Activated T-cell treated with anti-CD3 and anti-CD28 coated beads for 48 hours (primary cell): Measurements from ENCODE around the gene ALOXE3.
"Not testable (repeated sequence)": the region's sequence is repeated elsewhere in the genome, so short reads cannot be mapped to it uniquely, and the experiment has no call there.

Source experiments
- DNase-seq: peaks from one replicate; pipeline ENCODE4 v3.0.0-alpha.2; 2020; ENCODE audit warnings: low read depth

ALOXE3 gene

GRCh38 chr17:8069587-8069860 lies 48.8 kb downstream of the ALOXE3 start:
- no peak for DNase-seq

DNA sequence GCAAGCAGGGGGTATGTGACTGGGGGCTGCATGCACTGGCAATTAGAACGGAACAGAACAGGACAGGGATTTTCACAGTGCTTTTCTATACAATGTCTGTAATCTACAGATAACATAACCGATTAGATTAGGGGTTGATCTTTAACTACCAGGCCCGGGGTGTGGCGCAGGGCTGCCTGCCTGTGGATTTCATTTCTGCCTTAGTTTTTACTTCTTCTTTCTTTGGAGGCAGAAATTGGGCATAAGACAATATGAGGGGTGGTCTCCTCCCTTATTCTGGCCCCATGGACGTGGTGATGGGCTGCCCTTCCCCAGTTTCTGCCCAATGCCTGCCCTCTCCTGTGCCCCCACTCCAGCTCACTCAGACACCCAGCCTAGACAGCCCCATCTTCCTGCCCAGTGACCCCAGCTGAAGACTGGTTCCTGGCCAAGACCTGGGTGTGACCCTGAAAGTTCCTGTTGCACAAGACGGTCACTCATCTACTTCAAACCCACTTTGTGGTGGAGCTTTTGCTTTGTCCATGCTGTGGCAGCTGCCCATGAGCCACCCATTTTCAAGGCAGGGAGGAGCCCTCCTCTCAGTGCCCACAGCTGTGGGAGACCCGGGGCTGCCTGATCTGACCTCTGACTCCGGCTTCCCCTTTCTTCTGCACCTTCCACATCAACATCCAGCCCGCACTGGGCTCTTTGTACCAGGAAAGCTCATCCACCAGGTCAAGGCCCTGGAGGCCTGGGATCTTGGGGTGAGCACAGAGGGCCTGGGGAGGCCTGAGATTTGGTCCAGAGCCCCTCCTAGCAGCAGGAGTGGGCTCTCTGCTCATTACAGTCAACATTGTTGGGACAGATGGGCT lies 49.4 kb downstream of the ALOXE3 start:
- DNase-seq: no peak

DNA sequence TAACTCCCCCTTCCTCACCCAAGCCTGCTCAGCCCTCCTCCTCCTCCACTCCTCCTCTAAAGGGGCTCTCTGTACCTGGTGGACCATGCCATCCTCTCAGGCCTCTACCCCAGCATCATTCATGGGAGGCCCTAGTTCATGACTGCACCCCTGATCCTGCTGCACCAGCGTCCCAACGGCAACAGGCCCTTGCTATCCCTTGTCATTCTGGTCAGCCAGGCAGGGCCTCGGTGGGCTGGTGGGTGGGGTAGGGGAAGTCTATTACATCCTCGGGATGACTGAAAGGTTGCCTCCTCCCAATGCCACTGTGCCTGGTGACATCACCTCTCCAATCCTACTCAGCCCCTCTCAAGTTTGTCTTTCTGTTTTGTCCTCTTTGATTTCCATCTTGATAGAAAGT lies 50.5 kb downstream of the ALOXE3 start:
- no peak for DNase-seq

DNA sequence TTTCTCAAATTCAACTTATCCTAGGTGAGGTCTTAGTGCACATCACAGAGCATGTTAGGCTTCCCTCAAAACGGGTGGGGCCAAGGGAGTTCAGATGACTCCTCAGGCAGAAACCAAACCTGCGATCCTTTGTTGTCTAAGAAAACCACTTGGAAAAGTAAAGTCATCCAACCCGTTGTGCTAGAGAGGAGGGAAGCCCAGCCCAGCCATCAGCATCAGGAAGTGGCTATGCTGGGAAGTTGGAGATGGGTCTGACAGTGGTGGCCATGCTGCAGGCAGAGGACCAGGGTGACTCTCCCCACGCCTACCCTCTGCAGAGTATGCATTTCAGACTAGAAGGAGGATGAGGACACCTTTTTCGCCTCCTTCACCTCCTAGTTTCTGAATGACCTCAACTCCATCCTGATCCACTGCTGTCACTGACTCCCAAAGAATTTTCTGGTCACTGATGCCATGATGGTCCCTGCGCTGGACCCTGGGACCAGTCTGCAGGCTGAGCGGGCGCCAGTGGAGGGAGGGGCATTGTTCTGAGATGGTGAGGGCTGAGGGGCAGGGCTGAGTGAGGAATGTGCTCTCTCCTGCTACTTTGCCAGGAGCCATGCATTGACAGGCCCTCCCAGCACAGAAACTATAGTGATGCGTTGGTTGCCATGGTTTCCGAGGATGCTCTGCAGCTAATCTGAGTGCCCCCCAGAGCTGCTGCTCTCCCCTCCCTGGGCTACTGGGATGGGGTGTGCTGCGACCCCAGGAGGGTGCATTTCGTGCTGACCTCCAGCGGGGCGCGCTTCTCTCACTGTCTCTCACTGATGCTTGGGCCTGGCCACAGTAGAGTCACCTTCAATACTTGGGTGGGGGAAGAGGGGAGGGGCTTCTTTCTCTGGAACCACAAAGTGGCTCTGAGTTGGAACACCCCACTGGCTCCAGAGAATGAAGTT lies 51.2 kb downstream of the ALOXE3 start:
- DNase-seq: no peak

GRCh38 chr17:8064561-8065019 lies 53.7 kb downstream of the ALOXE3 start:
- no peak for DNase-seq

GRCh38 chr17:8063761-8064534 lies 54.4 kb downstream of the ALOXE3 start:
- no peak for DNase-seq

GRCh38 chr17:8062807-8063483 lies 55.4 kb downstream of the ALOXE3 start:
- DNase-seq: no peak

- no peak for DNase-seq
Observed at GRCh38 chr17:8062435-8062806, 55.9 kb downstream of the ALOXE3 start.

DNA sequence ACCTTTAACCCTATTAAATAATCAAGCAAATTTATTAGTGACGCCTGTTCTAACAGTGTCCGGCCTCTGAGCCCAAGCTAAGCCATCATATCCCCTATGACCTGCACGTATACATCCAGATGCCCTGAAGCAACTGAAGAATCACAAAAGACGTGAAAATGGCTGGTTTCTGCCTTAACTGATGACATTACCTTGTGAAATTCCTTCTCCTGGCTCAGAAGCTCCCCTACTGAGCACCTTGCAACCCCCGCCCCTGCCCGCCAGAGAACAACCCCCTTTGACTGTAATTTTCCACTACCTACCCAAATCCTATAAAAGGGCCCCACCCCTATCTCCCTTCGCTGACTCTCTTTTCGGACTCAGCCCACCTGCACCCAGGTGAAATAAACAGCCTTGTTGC lies 56.5 kb downstream of the ALOXE3 start:
- DNase-seq: not testable (repeated sequence)

DNA sequence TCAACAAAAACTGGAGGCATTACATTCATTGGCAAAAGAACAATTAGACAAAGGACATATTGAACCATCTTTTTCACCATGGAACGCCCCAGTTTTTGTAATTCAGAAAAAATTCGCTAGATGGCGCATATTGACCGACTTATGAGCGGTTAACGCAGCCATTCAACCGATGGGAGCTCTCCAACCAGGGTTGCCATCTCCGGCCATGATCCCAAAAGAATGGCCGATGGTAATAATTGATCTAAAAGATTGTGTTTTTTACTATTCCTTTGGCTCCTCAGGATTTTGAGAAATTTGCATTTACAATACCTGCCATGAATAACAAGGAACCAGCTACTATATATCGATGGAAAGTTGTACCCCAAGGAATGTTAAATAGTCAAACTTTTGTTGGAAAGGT lies 58.0 kb downstream of the ALOXE3 start:
- peak; percentile 31 for DNase-seq

DNA sequence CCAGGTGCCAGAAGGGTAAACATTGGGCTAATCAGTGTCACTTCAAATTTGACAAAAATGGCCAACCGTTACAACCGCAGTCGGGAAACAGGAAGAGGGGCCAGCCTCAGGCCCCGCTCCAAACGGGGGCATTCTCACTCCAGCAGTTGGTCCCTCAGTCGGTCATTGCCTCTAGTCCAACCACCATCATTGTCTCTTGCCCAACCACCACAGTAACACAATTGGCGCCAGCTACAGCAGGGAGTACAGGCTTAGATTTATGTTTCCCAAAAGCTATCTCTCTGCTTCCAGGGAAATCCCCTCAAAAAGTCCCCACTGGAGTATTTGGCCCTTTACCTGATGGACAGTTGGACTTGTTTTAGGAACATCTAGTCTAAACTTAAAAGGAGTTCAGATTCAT lies 59.2 kb downstream of the ALOXE3 start:
- DNase-seq: no peak

- DNase-seq: no peak
Observed at GRCh38 chr17:8057691-8058114, 60.6 kb downstream of the ALOXE3 start.

DNA sequence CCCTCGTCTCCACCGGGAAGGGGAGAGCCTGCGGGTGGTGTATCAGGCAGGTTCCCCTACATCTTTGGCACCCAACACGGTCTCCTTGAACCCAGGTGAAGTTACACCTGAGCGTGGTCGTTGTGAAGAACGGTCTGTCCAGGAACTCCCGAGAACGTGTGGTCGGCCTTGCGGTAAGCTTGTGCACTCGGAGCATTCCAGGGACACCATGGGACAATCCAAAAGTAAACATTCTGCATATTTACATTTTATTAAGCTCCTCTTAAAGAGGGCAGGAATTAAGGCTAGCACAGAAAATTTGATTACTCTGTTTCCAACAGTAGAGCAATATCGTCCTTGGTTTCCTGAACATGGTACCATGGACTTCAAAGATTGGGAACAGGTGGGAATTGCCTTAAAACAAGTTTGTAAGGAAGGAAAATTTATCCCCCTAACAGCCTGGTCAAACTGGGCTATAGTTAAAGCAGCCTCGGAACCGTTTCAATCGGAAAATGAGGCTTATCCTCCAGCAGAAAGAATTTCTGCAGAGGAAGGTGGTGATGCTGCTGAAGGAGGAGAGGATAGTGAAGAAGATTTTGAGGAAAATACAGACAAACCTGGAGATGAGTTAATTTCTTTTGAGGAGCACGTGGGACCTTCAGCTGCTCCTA lies 61.2 kb downstream of the ALOXE3 start:
- no peak for DNase-seq

- no peak for DNase-seq
Observed at GRCh38 chr17:8056232-8056975, 61.9 kb downstream of the ALOXE3 start.

DNA sequence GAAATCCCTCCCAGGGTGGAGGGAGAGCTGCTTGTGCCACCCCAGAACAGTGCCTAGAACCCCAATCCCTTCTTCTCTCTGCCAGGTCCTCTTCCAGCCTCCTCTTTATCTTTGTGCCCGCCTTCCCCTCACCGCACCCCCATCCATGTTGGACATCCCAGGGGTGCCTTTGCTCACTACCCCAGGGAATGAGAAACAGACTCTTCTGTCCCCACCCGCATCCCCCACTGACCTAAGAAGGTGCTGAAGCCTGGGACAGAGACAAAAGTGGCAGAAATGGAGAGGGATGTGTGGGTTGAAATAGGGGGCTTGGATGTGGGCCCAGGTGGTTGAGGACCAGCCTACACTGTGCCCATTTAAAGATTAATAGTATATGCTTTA lies 62.5 kb downstream of the ALOXE3 start:
- no peak for DNase-seq

DNA sequence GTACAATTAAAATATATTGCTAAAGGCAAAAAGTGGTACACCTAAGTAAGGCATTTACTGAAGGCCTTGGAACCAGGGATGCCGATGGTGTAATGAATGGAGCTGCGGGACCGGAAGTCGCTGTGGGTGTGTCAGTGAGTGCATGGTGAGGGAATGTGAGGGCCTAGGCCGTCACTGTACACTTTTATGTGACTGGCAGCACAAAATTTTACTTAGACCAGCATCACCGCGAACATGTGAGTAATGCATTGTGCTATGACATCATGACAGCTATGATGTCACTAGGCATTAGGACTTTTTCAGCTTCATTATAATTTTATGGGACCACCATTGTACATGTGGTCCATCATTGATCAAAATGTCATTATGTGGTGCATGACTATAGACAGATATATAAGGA lies 64.7 kb downstream of the ALOXE3 start:
- DNase-seq: no peak

DNA sequence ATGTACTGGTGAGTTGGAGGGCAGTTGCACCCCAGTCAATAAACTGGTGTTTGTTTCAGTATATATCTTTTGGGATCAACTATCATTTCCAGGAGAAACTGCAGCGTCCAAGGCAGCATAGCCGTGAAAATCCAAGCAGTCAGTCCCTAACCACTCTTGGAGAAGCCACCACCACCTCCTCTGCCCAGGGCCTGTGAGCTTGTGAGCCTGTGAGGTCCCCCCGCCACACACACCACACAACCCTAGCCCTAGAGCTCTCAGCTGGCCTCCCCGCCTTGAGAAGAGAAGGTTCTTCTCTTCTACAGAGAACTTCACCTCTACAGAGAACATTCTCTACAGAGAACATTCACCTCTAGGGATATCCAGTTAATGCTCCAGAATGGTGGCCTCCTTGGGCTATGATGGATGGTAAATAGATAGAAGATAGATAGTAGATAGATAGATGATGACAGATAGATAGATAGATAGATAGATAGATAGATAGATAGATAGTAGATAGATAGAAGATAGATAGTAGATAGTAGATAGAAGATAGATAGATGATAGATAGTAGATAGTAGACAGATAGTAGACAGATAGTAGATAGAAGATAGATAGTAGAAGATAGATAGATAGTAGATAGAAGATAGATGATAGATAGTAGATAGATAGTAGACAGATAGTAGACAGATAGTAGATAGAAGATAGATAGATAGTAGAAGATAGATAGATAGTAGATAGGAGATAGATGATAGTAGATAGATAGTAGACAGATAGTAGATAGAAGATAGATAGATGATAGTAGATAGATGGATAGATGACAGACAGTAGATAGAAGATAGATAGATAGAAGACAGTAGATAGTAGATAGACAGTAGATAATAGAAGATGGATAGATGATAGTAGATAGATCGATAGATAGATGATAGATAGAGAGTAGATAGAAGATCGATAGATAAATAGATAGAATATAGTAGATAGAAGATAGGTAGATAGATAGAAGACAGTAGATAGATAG lies 65.8 kb downstream of the ALOXE3 start:
- no peak for DNase-seq

- no peak for DNase-seq
Observed at GRCh38 chr17:8051831-8052230, 66.5 kb downstream of the ALOXE3 start.

DNA sequence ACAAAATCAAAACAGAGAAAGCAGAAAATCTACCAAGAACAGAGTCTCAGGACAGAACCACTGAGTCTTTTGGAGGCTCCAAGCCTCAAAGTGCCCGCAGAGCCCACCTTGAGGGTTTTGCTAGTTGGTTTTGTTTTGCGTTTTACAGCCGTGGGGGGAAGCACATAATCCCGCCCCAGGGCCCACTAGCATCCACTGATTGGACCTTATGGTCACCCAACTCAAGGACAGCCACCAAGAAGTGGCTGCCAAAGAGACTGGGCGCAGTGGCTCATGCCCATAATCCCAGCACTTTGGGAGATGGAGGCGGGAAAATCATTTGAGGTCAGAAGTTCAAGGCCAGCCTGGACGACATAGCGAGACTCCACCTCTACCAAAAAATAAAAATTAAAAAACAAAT lies 69.6 kb downstream of the ALOXE3 start:
- DNase-seq: no peak
